B cell (primary cell): Measurements from ENCODE around the gene N4BP2L1. TPM values are rescaled to one million over a fixed set of nuclear protein-coding genes. Genes with fewer than 3 reads are reported as not detected.

Source experiments
- ATAC-seq: fragments of 200-7000 bp; cut with Tn5 transposase; one replicate; pipeline ENCODE4 v1.10.0; 2021; ENCODE audit warnings: low read depth, mild to moderate bottlenecking, moderate number of reproducible peaks, moderate library complexity
- CTCF ChIA-PET: fragments of 350-600 bp; sonication (Branson Sonifier 250); formaldehyde crosslinking; loops from one replicate; lab custom pipeline; 2021; ENCODE audit warnings: antibody characterized with exemption, inconsistent platforms; lab: Charles Lee
- POLR2A ChIA-PET: fragments of 350-600 bp; sonication (Branson Sonifier 250); formaldehyde crosslinking; loops from one replicate; lab custom pipeline; 2021; ENCODE audit warnings: antibody characterized with exemption; lab: Charles Lee
- DNase-seq: peaks from one replicate; pipeline ENCODE4 v3.0.0; 2013
- H2AFZ ChIP-seq: 2 replicates; pipeline ENCODE4 v1.6.1; 2012; ENCODE audit warnings: mild to moderate bottlenecking, low read depth, low read length; ENCODE audit not compliant: insufficient read depth, poor library complexity, severe bottlenecking
- H3K27ac ChIP-seq, 2 donors: 1 replicate in 1 of 2; 2 replicates in 1 of 2; pipeline ENCODE4 v1.5.1; 2012 to 2013; ENCODE audit warnings: low read length in 2 of 2, mild to moderate bottlenecking in 2 of 2, moderate library complexity in 1 of 2
- H3K27me3 ChIP-seq, 4 experiments: fragments of 200-600 bp in 1 of 4; sonication (generic) in 1 of 4; replicated peaks in 1 of 4; 1 replicate in 2 of 4; 2 replicates in 2 of 4; pipeline versions ENCODE4 v1.6.1 to v1.7.0; 2013 to 2016; ENCODE audit warnings: low read length in 3 of 4, mild to moderate bottlenecking in 2 of 4, mixed read lengths in 1 of 4, moderate library complexity in 1 of 4; ENCODE audit not compliant: insufficient read depth in 4 of 4, control insufficient read depth in 3 of 4; ENCODE audit errors: control extremely low read depth in 1 of 4
- H3K36me3 ChIP-seq, 2 experiments: replicated peaks in 1 of 2; 1 replicate in 1 of 2; 2 replicates in 1 of 2; pipeline versions ENCODE4 v1.6.1 to v1.7.1; 2013; ENCODE audit warnings: low read length in 1 of 2; ENCODE audit not compliant: insufficient read depth in 2 of 2, control insufficient read depth in 1 of 2; ENCODE audit errors: control extremely low read depth in 1 of 2, extremely low read depth in 1 of 2
- H3K4me1 ChIP-seq, 2 donors: fragments of 200-600 bp in 1 of 2; sonication (generic) in 1 of 2; 1 replicate in 1 of 2; 2 replicates in 1 of 2; pipeline versions ENCODE4 v1.5.1 to v1.6.1; 2013 to 2017; ENCODE audit warnings: low read length in 2 of 2; ENCODE audit not compliant: control insufficient read depth in 2 of 2, insufficient read depth in 2 of 2
- H3K4me2 ChIP-seq: replicated peaks from 2 replicates; pipeline ENCODE3; 2012; ENCODE audit warnings: mild to moderate bottlenecking, low read depth, low read length; ENCODE audit not compliant: poor library complexity, severe bottlenecking
- H3K4me3 ChIP-seq, 5 experiments: fragments of 200-600 bp in 1 of 5; sonication (generic) in 1 of 5; 1 replicate in 3 of 5; 2 replicates in 2 of 5; pipeline versions ENCODE4 v1.5.1 to v1.7.0; 2011 to 2016; ENCODE audit warnings: low read length in 4 of 5, mild to moderate bottlenecking in 4 of 5, low read depth in 2 of 5, control low read depth in 1 of 5, moderate library complexity in 1 of 5; ENCODE audit not compliant: insufficient read depth in 1 of 5; ENCODE audit errors: control extremely low read depth in 1 of 5, extremely low read depth in 1 of 5
- H3K79me2 ChIP-seq: fragments of 200-600 bp; sonication (generic); one replicate; pipeline ENCODE4 v1.6.0; 2016; ENCODE audit warnings: low read length; ENCODE audit not compliant: control insufficient read depth, insufficient read depth
- H3K9ac ChIP-seq: fragments of 200-600 bp; sonication (generic); 2 replicates; pipeline ENCODE4 v1.6.1; 2017; ENCODE audit warnings: mild to moderate bottlenecking, low read length, moderate library complexity
- H3K9me3 ChIP-seq, 3 donors: one replicate each; pipeline versions ENCODE4 v1.6.1 to v1.7.1; 2013; ENCODE audit warnings: low read length in 2 of 3; ENCODE audit not compliant: control insufficient read depth in 2 of 3, insufficient read depth in 1 of 3; ENCODE audit errors: control extremely low read depth in 1 of 3
- H4K20me1 ChIP-seq: 2 replicates; pipeline ENCODE4 v1.6.0; 2012; ENCODE audit warnings: mild to moderate bottlenecking, low read length; ENCODE audit not compliant: insufficient read depth, control insufficient read depth, poor library complexity, severe bottlenecking
- H3K27ac Mint-ChIP-seq: one replicate; pipeline ENCODE4 v1.8.0; 2021; ENCODE audit warnings: mixed read lengths
- H3K27me3 Mint-ChIP-seq: one replicate; pipeline ENCODE4 v1.8.0; 2021; ENCODE audit warnings: mixed read lengths
- H3K4me1 Mint-ChIP-seq: one replicate; pipeline ENCODE4 v1.8.0; 2021; ENCODE audit warnings: mixed read lengths
- H3K4me3 Mint-ChIP-seq: one replicate; pipeline ENCODE4 v1.8.0; 2021; ENCODE audit warnings: mixed read lengths
- H3K9me3 Mint-ChIP-seq: one replicate; pipeline ENCODE4 v1.8.0; 2022; ENCODE audit warnings: mixed read lengths; ENCODE audit not compliant: insufficient read depth
- CTCF ChIP-seq: fragments of 200-600 bp; IDR thresholded peaks from one replicate; pipeline ENCODE4 v1.8.0; 2022; ENCODE audit warnings: antibody characterized with exemption, mild to moderate bottlenecking
- EZH2 ChIP-seq: IDR thresholded peaks from 2 replicates; pipeline ENCODE4 v1.6.1; 2012; ENCODE audit warnings: borderline replicate concordance, low read depth, mild to moderate bottlenecking, moderate library complexity, low read length; ENCODE audit not compliant: insufficient read depth, poor library complexity, severe bottlenecking
- whole genome bisulfite sequencing: methylation state at CpG from one replicate; pipeline ENCODE4 v1.1.5; 2013; ENCODE audit warnings: missing lambda C conversion rate; ENCODE audit not compliant: insufficient coverage; 5-methylcytosine and 5-hydroxymethylcytosine counted together
- intact Hi-C: fragments of 100-400 bp; cut with micrococcal nuclease; formaldehyde crosslinking; loops from one replicate; pipeline ENCODE4 v1.10.0; 2022
- polyA plus RNA-seq: library from polyadenylated mRNA; depleted of rRNA; stranded (reverse); fragments of >200 nt; gene quantifications from 2 replicates; pipeline ENCODE4 v1.2.3, GENCODE V29; 2012
- total RNA-seq, 2 donors: library from RNA; stranded (reverse); fragments of 120-200 nt in 1 of 2; gene quantifications; 1 replicate in 1 of 2; 2 replicates in 1 of 2; pipeline versions ENCODE4 v1.2.3 to v1.2.4, GENCODE V29; 2013 to 2022

The N4BP2L1 gene
- total and polyA plus RNA-seq, 2 donors (not counting 1 experiment from before 2014, with no cell fraction given), result 50.9 to 52.8 TPM

GRCh38 chr13:32454886-32455593, 27.1 kb upstream of the N4BP2L1 start:
- Histone ChIP-seq H2AFZ (no peak overlapping the region), H4K20me1 (no peaks in the 10 kb centered on the region), H3K27ac (no peak overlapping the region), H3K9me3 (peaks cover 1 to 33% (median 22%) of the 10 kb centered on the region in 3 donors), H3K79me2 (no peaks in the 10 kb centered on the region), H3K9ac (no peak overlapping the region), H3K27me3 (no peaks in the 10 kb centered on the region), H3K4me2 (no peak overlapping the region), H3K36me3 (no peaks in the 10 kb centered on the region), H3K4me1 (no peaks in the 10 kb centered on the region), H3K4me3 (no peak overlapping the region)
- DNase-seq (no peak), ATAC-seq (no peak)
- ChIA-PET CTCF (no interaction called here), POLR2A (no interaction called here)
- H3K4me3 Mint-ChIP-seq, result no peak overlapping the region
- peaks cover 16% of the 10 kb centered on the region for H3K9me3 Mint-ChIP-seq
- WGBS, result 95% methylated on average over 8 of the region's 8 CpGs
- no peak for TF ChIP-seq CTCF
- intact Hi-C loops, result no loop called here
- H3K27me3 Mint-ChIP-seq, result no peaks in the 10 kb centered on the region
- H3K27ac Mint-ChIP-seq, result no peak overlapping the region
- H3K4me1 Mint-ChIP-seq, result no peaks in the 10 kb centered on the region

GRCh38 chr13:32453981-32454380, 26.1 kb upstream of the N4BP2L1 start:
- Histone ChIP-seq H3K27ac (no peak overlapping the region), H3K4me3 (no peak overlapping the region), H4K20me1 (no peaks in the 10 kb centered on the region), H2AFZ (no peak overlapping the region), H3K4me1 (no peaks in the 10 kb centered on the region), H3K4me2 (no peak overlapping the region), H3K9ac (no peak overlapping the region), H3K36me3 (no peaks in the 10 kb centered on the region), H3K9me3 (peaks cover 1 to 33% (median 22%) of the 10 kb centered on the region in 3 donors), H3K27me3 (no peaks in the 10 kb centered on the region), H3K79me2 (no peaks in the 10 kb centered on the region)
- H3K27me3 Mint-ChIP-seq, result no peaks in the 10 kb centered on the region
- no peak overlapping the region for H3K4me3 Mint-ChIP-seq
- WGBS, result no CpG with 5 or more reads among the region's 1 CpG
- no peaks in the 10 kb centered on the region for H3K4me1 Mint-ChIP-seq
- POLR2A ChIA-PET, result no interaction called here
- DNase-seq (no peak), ATAC-seq (no peak)
- peaks cover 13% of the 10 kb centered on the region for H3K9me3 Mint-ChIP-seq
- no peak overlapping the region for H3K27ac Mint-ChIP-seq
- TF ChIP-seq CTCF (no peak), EZH2 (no peak)
- CTCF ChIA-PET, result interaction anchor here (0.6 kb wide), 1 partner anchor 14 kb away, joined by 3 read pairs; no protein-coding TSS in a partner anchor
- intact Hi-C loops, result no loop called here
